ENCODE results near the gene CAMK1D. TPM values are rescaled to one million over a fixed set of nuclear protein-coding genes. Genes with fewer than 3 reads are reported as not detected.

Gene CAMK1D
- total and polyA plus RNA-seq, 10 of the 15 experiments (the other 5 are each of a cell fraction or from before 2014, with no cell fraction given): 2.1 to 35.5 (median 14.7) TPM

GRCh38 chr10:12513003-12513365, 163.6 kb downstream of the CAMK1D start:
- ChIA-PET POLR2A (no interaction called here), RAD21 (ENCODE audit: unreplicated experiment) (no interaction called here), SMC1A (ENCODE audit: uncharacterized antibody, unreplicated experiment) (no interaction called here), CTCF (interaction anchor here (0.6 kb wide), 1 partner anchor 56 kb away, joined by 3 read pairs; no protein-coding TSS in a partner anchor)
- intact Hi-C loops (cut with micrococcal nuclease; ENCODE audit: unreplicated experiment): no loop called here
- FAIRE-seq: no peak
- DNase-seq (ENCODE audit: low read depth, low spot score): no peak
- Histone ChIP-seq H2AFZ (ENCODE audit: control insufficient read depth, low read depth, low read length) (no peak overlapping the region), H4K20me1 (ENCODE audit: control insufficient read depth, insufficient read depth) (no peaks in the 10 kb centered on the region), H3K9ac (ENCODE audit: control insufficient read depth, insufficient read depth, low read length) (no peak overlapping the region), H3K27me3 (replicated peaks in 1 of 2; ENCODE audit: control insufficient read depth in 2 of 2, insufficient read depth in 2 of 2, low read length in 1 of 2) (no peaks in the 10 kb centered on the region), H3K36me3 (ENCODE audit: control insufficient read depth in 2 of 2, insufficient read depth in 2 of 2, low read length in 1 of 2) (peaks cover 0 to 4% of the 10 kb centered on the region in 2 experiments; a peak in 1 of 4 replicates), H3K9me3 (replicated peaks; ENCODE audit: control insufficient read depth, insufficient read depth, low read length) (no peaks in the 10 kb centered on the region), H3K79me2 (ENCODE audit: control insufficient read depth, insufficient read depth, low read length) (peaks cover 1% of the 10 kb centered on the region), H3K27ac (ENCODE audit: control insufficient read depth, insufficient read depth) (no peak overlapping the region), H3K4me2 (ENCODE audit: control insufficient read depth, insufficient read depth) (no peak overlapping the region), H3K4me1 (ENCODE audit: control insufficient read depth, insufficient read depth, low read length) (peaks cover 3% of the 10 kb centered on the region; the same call in 1 of the 2 replicates), H3K4me3 (no peak overlapping the region)
- no TSS peak for BruUV-seq (replicated peaks)
- WGBS (ENCODE audit: insufficient coverage, insufficient replicate concordance, low lambda C conversion rate, missing lambda C conversion rate): 87% methylated on average over 5 of the region's 5 CpGs
- no peak for TF ChIP-seq POLR2AphosphoS5 (IDR thresholded peaks at IDR 0.05; ENCODE audit: low read length)
- no peak for TF ChIP-seq MYC (IDR thresholded peaks at IDR 0.05; ENCODE audit: insufficient read depth, insufficient read length, insufficient replicate concordance, low read length, severe bottlenecking)
- no peak for TF ChIP-seq CREM (IDR thresholded peaks at IDR 0.05; ENCODE audit: low read depth)
- TF ChIP-seq, protein P1, sequence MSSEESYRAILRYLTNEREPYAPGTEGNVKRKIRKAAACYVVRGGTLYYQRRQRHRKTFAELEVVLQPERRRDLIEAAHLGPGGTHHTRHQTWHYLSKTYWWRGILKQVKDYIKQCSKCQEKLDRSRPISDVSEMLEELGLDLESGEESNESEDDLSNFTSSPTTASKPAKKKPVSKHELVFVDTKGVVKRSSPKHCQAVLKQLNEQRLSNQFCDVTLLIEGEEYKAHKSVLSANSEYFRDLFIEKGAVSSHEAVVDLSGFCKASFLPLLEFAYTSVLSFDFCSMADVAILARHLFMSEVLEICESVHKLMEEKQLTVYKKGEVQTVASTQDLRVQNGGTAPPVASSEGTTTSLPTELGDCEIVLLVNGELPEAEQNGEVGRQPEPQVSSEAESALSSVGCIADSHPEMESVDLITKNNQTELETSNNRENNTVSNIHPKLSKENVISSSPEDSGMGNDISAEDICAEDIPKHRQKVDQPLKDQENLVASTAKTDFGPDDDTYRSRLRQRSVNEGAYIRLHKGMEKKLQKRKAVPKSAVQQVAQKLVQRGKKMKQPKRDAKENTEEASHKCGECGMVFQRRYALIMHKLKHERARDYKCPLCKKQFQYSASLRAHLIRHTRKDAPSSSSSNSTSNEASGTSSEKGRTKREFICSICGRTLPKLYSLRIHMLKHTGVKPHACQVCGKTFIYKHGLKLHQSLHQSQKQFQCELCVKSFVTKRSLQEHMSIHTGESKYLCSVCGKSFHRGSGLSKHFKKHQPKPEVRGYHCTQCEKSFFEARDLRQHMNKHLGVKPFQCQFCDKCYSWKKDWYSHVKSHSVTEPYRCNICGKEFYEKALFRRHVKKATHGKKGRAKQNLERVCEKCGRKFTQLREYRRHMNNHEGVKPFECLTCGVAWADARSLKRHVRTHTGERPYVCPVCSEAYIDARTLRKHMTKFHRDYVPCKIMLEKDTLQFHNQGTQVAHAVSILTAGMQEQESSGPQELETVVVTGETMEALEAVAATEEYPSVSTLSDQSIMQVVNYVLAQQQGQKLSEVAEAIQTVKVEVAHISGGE (CRISPR knock-in tag; IDR thresholded peaks at IDR 0.05): no peak
- TF ChIP-seq CHD2 (IDR thresholded peaks at IDR 0.05; ENCODE audit: borderline replicate concordance, low read depth, low read length): no peak
- TF ChIP-seq NFYA (IDR thresholded peaks at IDR 0.05; ENCODE audit: borderline replicate concordance, low read depth, low read length): no peak
- no peak for TF ChIP-seq PAX5 (IDR thresholded peaks at IDR 0.05; ENCODE audit: borderline replicate concordance, low read depth, low read length)
- TF ChIP-seq, protein P2, sequence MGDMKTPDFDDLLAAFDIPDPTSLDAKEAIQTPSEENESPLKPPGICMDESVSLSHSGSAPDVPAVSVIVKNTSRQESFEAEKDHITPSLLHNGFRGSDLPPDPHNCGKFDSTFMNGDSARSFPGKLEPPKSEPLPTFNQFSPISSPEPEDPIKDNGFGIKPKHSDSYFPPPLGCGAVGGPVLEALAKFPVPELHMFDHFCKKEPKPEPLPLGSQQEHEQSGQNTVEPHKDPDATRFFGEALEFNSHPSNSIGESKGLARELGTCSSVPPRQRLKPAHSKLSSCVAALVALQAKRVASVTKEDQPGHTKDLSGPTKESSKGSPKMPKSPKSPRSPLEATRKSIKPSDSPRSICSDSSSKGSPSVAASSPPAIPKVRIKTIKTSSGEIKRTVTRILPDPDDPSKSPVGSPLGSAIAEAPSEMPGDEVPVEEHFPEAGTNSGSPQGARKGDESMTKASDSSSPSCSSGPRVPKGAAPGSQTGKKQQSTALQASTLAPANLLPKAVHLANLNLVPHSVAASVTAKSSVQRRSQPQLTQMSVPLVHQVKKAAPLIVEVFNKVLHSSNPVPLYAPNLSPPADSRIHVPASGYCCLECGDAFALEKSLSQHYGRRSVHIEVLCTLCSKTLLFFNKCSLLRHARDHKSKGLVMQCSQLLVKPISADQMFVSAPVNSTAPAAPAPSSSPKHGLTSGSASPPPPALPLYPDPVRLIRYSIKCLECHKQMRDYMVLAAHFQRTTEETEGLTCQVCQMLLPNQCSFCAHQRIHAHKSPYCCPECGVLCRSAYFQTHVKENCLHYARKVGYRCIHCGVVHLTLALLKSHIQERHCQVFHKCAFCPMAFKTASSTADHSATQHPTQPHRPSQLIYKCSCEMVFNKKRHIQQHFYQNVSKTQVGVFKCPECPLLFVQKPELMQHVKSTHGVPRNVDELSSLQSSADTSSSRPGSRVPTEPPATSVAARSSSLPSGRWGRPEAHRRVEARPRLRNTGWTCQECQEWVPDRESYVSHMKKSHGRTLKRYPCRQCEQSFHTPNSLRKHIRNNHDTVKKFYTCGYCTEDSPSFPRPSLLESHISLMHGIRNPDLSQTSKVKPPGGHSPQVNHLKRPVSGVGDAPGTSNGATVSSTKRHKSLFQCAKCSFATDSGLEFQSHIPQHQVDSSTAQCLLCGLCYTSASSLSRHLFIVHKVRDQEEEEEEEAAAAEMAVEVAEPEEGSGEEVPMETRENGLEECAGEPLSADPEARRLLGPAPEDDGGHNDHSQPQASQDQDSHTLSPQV (IDR thresholded peaks at IDR 0.05): no peak
- no peak for TF ChIP-seq MXI1 (IDR thresholded peaks at IDR 0.05; ENCODE audit: low read depth, low read length)
- TF ChIP-seq SIN3A (IDR thresholded peaks at IDR 0.05; ENCODE audit: low read depth, low read length): no peak
- no peak for TF ChIP-seq SREBF1 (IDR thresholded peaks at IDR 0.05; ENCODE audit: low read length)
- no peak for TF ChIP-seq STAT1 (conservative IDR thresholded peaks at IDR 0.05)
- TF ChIP-seq CHD4 (IDR thresholded peaks at IDR 0.05): no peak
- TF ChIP-seq ATF3 (IDR thresholded peaks at IDR 0.05; ENCODE audit: borderline replicate concordance, extremely low read depth, low read depth, low read length): no peak
- TF ChIP-seq YBX1 (IDR thresholded peaks at IDR 0.05): no peak
- no peak for TF ChIP-seq CEBPB (IDR thresholded peaks at IDR 0.05; ENCODE audit: borderline replicate concordance in 1 of 2, low read depth in 2 of 2, low read length in 2 of 2)
- no peak for ATAC-seq
- in situ Hi-C loops (cut with MboI): no loop called here

Data from GM12878 (cell line).